Measurements from ENCODE around the gene NAP1L4.

Gene NAP1L4

DNA sequence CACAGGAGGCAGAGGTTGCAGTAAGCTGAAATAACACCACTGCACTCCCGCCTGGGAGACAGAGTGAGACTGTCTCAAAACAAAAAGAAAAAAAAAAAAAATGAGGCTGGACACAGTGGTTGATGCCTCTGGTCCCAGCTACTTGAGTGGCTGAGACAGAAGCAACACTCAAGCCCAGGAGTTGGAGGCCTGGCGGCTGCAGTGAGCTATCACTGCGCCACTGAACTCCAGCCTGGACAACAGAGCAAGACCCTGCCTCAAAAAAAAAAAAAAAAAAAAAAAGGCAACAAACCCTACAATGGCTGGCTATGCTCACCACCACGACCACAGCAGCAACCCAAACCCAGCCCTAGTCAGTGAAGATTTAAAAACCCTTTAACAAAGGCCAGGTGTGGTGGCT lies 8.2 kb downstream of the NAP1L4 start:
- no peak overlapping the region for H3K4me3 ChIP-seq (ENCODE audit: low read depth, low read length)
- TF ChIP-seq, protein P1, sequence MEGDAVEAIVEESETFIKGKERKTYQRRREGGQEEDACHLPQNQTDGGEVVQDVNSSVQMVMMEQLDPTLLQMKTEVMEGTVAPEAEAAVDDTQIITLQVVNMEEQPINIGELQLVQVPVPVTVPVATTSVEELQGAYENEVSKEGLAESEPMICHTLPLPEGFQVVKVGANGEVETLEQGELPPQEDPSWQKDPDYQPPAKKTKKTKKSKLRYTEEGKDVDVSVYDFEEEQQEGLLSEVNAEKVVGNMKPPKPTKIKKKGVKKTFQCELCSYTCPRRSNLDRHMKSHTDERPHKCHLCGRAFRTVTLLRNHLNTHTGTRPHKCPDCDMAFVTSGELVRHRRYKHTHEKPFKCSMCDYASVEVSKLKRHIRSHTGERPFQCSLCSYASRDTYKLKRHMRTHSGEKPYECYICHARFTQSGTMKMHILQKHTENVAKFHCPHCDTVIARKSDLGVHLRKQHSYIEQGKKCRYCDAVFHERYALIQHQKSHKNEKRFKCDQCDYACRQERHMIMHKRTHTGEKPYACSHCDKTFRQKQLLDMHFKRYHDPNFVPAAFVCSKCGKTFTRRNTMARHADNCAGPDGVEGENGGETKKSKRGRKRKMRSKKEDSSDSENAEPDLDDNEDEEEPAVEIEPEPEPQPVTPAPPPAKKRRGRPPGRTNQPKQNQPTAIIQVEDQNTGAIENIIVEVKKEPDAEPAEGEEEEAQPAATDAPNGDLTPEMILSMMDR (IDR thresholded peaks at IDR 0.05; ENCODE audit: low read depth, low read length) = no peak

DNA sequence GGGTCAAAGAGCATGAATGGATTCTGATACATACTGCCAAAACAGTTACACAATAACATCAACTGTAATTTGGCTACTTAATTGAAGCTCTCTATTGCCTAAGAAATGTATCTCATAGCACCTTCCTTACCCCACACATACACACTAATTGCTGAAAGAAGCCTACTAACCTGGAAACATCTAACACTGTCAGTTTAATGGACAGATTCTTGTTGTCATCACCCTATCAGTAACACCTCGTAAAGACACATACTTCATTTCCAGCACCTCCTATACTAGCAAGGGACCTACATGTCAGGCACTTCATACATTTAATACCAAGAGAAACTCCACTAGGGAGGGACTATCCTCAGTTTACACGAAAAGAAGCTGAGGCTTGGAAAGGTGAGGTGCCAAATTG lies 9.9 kb downstream of the NAP1L4 start:
- H3K4me3 ChIP-seq (ENCODE audit: low read depth, low read length) = no peak overlapping the region
- TF ChIP-seq, protein P1 (IDR thresholded peaks at IDR 0.05; ENCODE audit: low read depth, low read length) = no peak

DNA sequence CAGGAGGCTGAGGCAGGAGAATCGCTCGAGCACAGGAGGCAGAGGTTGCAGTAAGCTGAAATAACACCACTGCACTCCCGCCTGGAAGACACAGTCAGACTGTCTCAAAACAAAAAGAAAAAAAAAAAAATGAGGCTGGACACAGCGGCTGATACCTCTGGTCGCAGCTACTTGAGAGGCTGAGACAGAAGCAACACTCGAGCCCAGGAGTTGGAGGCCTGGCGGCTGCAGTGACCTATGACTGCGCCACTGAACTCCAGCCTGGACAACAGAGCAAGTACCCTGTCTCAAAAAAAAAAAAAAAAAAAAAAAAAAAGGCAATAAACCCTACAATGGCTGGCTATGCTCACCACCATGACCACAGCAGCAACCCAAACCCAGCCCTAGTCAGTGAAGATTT lies 11.0 kb downstream of the NAP1L4 start:
- H3K4me3 ChIP-seq (ENCODE audit: low read depth, low read length) = no peak overlapping the region
- TF ChIP-seq, protein P1 (IDR thresholded peaks at IDR 0.05; ENCODE audit: low read depth, low read length) = no peak

DNA sequence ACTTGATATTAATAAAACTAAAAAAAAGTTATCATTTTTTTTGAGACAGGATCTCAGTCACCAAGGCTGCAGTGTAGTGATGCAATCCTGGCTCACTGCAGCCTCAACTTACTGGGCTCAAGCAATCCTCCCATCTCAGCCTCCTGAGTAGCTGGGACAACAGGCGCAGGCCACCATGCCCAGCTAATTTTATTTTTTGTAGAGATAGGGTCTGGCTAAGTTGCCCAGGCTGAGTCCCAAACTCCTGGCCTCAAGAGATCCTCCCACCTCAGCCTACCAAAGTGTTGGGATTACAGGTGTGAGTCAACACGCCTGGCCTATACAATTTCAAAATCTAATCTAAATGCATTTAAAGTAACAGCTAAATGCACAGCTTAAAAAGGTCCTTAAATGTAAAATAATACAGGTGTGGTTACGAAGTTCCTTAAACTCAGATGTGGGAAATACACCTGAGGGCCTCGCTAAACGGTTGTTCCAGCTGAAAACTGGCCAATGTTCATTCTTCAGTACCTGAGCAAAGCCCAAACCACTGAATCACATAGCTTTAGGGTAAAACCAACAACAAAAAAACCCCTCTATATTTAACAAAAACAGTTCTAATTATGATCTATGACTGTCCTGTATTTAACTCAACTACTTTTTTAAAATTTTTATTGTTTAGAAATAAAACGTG lies 11.8 kb downstream of the NAP1L4 start:
- no peak overlapping the region for H3K4me3 ChIP-seq (ENCODE audit: low read depth, low read length)
- TF ChIP-seq, protein P1 (IDR thresholded peaks at IDR 0.05; ENCODE audit: low read depth, low read length) = no peak

DNA sequence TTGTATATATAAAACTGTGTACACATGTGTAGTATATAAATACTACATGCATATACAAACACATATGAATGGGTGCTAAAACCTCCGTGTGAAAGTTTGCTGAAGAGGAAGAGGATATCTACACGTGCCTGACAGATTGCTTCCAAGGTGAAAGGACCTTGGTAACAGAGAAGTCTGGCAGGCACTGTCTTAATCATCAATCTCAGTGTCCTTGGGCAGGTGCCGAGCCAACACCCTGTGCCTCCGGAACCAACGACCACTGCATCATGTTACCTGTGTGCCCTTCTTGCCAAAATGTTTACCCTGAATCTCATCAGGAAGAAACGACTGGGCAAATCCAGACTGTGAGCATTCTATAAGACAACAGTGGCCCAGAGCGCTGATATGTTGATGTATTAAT lies 15.0 kb downstream of the NAP1L4 start:
- H3K4me3 ChIP-seq (ENCODE audit: low read depth, low read length) = no peak overlapping the region
- TF ChIP-seq, protein P1 (IDR thresholded peaks at IDR 0.05; ENCODE audit: low read depth, low read length) = no peak

DNA sequence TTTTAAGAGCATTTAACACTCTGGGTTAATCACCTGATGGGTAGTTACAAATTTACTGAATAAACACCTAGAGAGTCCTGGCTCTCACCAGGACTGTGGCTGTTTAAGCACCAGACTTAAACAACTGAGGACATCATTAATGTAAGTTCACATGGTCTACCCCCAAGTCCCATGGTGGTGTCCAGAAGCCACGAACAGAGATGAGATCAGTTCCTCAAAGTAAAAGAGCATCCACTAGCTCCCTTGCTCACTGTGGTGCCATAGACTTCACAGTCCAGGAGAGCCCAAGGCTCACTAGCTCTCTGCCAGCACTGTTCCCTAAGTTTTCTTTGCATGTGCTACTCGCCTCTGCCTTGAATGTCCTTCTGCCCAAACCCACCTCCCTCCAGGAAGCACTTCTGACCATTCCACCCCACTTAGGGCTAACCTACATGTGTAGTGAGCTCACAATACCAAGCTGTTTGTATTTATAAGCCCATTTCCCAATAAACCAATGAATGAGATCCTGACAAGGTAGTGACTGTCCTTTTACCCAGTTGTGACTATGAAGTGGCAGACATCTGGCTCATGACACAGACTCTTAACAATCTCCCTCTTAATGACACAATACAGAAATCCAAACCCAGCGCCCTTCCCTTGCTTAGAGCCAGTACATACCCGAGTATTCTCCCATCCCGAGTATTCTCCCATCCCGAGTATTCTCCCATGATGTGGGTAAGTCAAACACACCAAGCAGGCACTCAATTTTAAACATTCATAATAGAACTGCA lies 15.7 kb downstream of the NAP1L4 start:
- H3K4me3 ChIP-seq (ENCODE audit: low read depth, low read length) = no peak overlapping the region
- TF ChIP-seq, protein P1 (IDR thresholded peaks at IDR 0.05; ENCODE audit: low read depth, low read length) = no peak

DNA sequence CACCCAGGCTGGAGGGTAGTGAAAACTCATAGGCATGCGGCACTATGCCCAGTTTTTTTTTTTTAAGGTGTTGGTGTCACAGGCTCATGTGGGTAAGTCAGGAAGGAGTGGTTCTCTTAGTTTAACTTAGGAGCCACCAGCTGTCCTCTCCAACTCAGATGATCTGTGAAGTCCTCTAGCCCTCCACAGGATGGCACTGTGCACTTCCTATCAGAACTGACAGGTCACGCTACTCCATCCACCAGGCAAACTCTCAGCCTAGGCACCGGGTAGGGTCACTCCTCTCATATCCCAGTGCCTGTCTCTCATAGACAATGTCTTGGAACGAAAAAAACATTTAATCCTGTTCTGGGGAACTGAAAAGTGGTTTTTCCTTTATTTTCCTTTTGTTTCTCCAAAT lies 16.5 kb downstream of the NAP1L4 start:
- H3K4me3 ChIP-seq (ENCODE audit: low read depth, low read length) = no peak overlapping the region
- TF ChIP-seq, protein P1 (IDR thresholded peaks at IDR 0.05; ENCODE audit: low read depth, low read length) = peak; percentile 40

Measured in WI38 (cell line).